GM23248 (cell line): ENCODE measurements around the gene SYT15.
"Not testable (repeated sequence)": the region's sequence is repeated elsewhere in the genome, so short reads cannot be mapped to it uniquely, and the experiment has no call there.

ENCODE experiments used
- EZH2 ChIP-seq: fragments of 200-600 bp; sonication (generic); IDR thresholded peaks from 2 replicates; pipeline ENCODE4 v1.6.1; 2018; ENCODE audit warnings: antibody characterized with exemption, mild to moderate bottlenecking; ENCODE audit not compliant: insufficient read depth, poor library complexity, severe bottlenecking
- EZH2phosphoT487 ChIP-seq: fragments of 200-600 bp; sonication (generic); IDR thresholded peaks from 2 replicates; pipeline ENCODE4 v1.6.1; 2018; ENCODE audit warnings: antibody characterized with exemption, moderate library complexity, mild to moderate bottlenecking, low read depth; ENCODE audit not compliant: insufficient read depth

- not testable (repeated sequence) for TF ChIP-seq EZH2, EZH2phosphoT487
Measured at GRCh38 chr10:46532256-46532655, 46.7 kb upstream of the SYT15 start.
